ENCODE results near the gene TRABD.

DNA sequence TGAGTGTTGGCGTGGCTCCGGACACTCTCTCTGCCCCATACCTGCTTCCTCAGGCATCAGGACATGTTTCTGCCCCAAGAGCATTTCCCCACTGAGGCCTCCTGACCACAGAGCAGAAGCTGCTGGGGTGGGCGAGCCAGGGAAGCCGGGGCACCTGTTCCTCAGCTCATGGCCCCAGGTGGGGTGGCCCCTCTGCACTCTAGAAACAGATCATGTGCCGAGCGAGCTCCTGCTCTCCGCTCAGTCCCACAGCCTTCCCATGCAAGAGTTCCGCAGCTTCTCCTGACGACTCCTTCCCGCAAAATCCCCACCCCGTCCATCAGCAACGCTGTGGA lies 37.6 kb upstream of the TRABD start:
- TF ChIP-seq, protein P1, sequence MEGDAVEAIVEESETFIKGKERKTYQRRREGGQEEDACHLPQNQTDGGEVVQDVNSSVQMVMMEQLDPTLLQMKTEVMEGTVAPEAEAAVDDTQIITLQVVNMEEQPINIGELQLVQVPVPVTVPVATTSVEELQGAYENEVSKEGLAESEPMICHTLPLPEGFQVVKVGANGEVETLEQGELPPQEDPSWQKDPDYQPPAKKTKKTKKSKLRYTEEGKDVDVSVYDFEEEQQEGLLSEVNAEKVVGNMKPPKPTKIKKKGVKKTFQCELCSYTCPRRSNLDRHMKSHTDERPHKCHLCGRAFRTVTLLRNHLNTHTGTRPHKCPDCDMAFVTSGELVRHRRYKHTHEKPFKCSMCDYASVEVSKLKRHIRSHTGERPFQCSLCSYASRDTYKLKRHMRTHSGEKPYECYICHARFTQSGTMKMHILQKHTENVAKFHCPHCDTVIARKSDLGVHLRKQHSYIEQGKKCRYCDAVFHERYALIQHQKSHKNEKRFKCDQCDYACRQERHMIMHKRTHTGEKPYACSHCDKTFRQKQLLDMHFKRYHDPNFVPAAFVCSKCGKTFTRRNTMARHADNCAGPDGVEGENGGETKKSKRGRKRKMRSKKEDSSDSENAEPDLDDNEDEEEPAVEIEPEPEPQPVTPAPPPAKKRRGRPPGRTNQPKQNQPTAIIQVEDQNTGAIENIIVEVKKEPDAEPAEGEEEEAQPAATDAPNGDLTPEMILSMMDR (IDR thresholded peaks at IDR 0.05), result no peak
- TF ChIP-seq ZFX (IDR thresholded peaks at IDR 0.05; ENCODE audit: borderline replicate concordance), result no peak

Measured in 22Rv1 (cell line).